Caco-2 (cell line): ENCODE results near the gene MYH6. TPM values are rescaled to one million over a fixed set of nuclear protein-coding genes. Genes with fewer than 3 reads are reported as not detected.

Experiments
- BruUV-seq: library from RNA; stranded (reverse); fragments of 400-500 nt; replicated peaks from 2 replicates; lab custom pipeline; 2021; lab: Mats Ljungman, UMichigan
- CTCF ChIA-PET: fragments of 300-600 bp; sonication (Branson Sonifier 250); formaldehyde crosslinking; loops from one replicate; lab custom pipeline; 2022; ENCODE audit warnings: antibody characterized with exemption; lab: Charles Lee
- POLR2A ChIA-PET: fragments of 300-600 bp; sonication (Branson Sonifier 250); formaldehyde crosslinking; loops from one replicate; lab custom pipeline; 2022; ENCODE audit warnings: antibody characterized with exemption; lab: Charles Lee
- DNase-seq, 2 experiments: peaks; one replicate each; pipeline versions ENCODE4 v3.0.0 to v3.0.0-alpha.2; 2020 to 2022
- H3K27me3 ChIP-seq: replicated peaks from 2 replicates; pipeline ENCODE4 v1.6.0; 2011; ENCODE audit warnings: low read length; ENCODE audit not compliant: control insufficient read depth, insufficient read depth
- H3K36me3 ChIP-seq: 2 replicates; pipeline ENCODE4 v1.5.1; 2011; ENCODE audit warnings: low read length; ENCODE audit not compliant: control insufficient read depth, insufficient read depth
- H3K4me1 ChIP-seq: fragments of 250-450 bp; sonication (Bioruptor Pico); 2 replicates; pipeline ENCODE4 v1.5.1; 2020; ENCODE audit warnings: mild to moderate bottlenecking
- H3K4me3 ChIP-seq: 2 replicates; pipeline ENCODE4 v1.5.1; 2011; ENCODE audit warnings: low read depth, mild to moderate bottlenecking, control low read depth, low read length
- H3K9me3 ChIP-seq: fragments of 250-450 bp; sonication (Bioruptor Pico); 2 replicates; pipeline ENCODE4 v1.5.1; 2020; ENCODE audit warnings: mild to moderate bottlenecking, moderate library complexity
- H3K27ac Mint-ChIP-seq: one replicate; pipeline ENCODE4 v1.8.0; 2022; ENCODE audit warnings: mixed read lengths; ENCODE audit not compliant: unreplicated experiment
- H3K27me3 Mint-ChIP-seq: one replicate; pipeline ENCODE4 v1.8.0; 2022; ENCODE audit warnings: mixed read lengths; ENCODE audit not compliant: insufficient read depth, unreplicated experiment
- H3K36me3 Mint-ChIP-seq: one replicate; pipeline ENCODE4 v1.8.0; 2022; ENCODE audit warnings: mild to moderate bottlenecking, mixed read lengths; ENCODE audit not compliant: insufficient read depth, unreplicated experiment
- H3K4me1 Mint-ChIP-seq: one replicate; pipeline ENCODE4 v1.8.0; 2022; ENCODE audit warnings: low read depth, mixed read lengths; ENCODE audit not compliant: unreplicated experiment
- H3K4me3 Mint-ChIP-seq: one replicate; pipeline ENCODE4 v1.8.0; 2022; ENCODE audit warnings: mild to moderate bottlenecking, moderate library complexity, mixed read lengths; ENCODE audit not compliant: unreplicated experiment
- H3K9me3 Mint-ChIP-seq: one replicate; pipeline ENCODE4 v1.8.0; 2022; ENCODE audit warnings: mixed read lengths; ENCODE audit not compliant: unreplicated experiment
- intact Hi-C: fragments of 100-400 bp; cut with micrococcal nuclease; formaldehyde crosslinking; loops from one replicate; pipeline ENCODE4 v1.10.0; 2022; ENCODE audit not compliant: unreplicated experiment
- total RNA-seq: library from RNA; stranded (reverse); gene quantifications from 2 replicates; pipeline ENCODE4 v1.2.3, GENCODE V29; 2022
- TF ChIP-seq, protein P1 (sequence below), 2 experiments: fragments of 200-600 bp in 1 of 2; IDR thresholded peaks; 1 replicate in 1 of 2; 2 replicates in 1 of 2; pipeline versions ENCODE4 v1.5.1 to v1.8.0; 2011 to 2022; ENCODE audit warnings: antibody characterized with exemption in 1 of 2, control low read depth in 1 of 2, inconsistent platforms in 1 of 2, low read depth in 1 of 2, low read length in 1 of 2, mild to moderate bottlenecking in 1 of 2, moderate library complexity in 1 of 2; ENCODE audit not compliant: insufficient read depth in 1 of 2, severe bottlenecking in 1 of 2, unreplicated experiment in 1 of 2

Gene MYH6
- total RNA-seq, 1 experiment from 2014 or later: not detected

DNA sequence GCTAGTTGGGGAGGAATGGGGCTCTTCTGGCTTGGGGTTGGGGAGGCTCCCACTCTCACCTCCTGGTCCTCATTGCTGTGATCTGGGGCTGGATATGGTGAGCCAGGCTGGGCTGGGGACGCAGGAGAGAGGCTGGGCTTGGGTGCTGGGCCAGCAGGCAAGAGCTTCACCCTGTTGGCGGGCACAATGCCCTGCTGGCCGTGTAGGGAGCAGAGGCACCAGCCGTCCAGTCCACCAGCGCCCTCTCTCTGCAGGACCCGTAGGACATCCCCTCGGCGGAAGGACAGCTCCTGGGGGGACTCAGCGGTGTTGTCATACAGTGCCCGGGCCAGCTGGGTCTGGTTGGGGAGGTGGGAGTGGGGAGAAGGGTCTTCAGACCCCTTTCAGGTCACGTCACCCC, 47.6 kb downstream of the MYH6 start:
- Mint-ChIP-seq H3K27me3 (no peaks in the 10 kb centered on the region), H3K9me3 (no peaks in the 10 kb centered on the region), H3K27ac (no peak overlapping the region), H3K4me3 (no peak overlapping the region), H3K36me3 (no peaks in the 10 kb centered on the region), H3K4me1 (no peaks in the 10 kb centered on the region)
- no TSS peak for BruUV-seq
- POLR2A ChIA-PET: interaction anchor here (0.6 kb wide), 1 partner anchor 38 kb away, joined by 3 read pairs; no protein-coding TSS in a partner anchor
- Histone ChIP-seq H3K36me3 (no peaks in the 10 kb centered on the region), H3K27me3 (no peaks in the 10 kb centered on the region), H3K4me3 (no peak overlapping the region), H3K9me3 (no peaks in the 10 kb centered on the region), H3K4me1 (no peaks in the 10 kb centered on the region)
- CTCF ChIA-PET: interaction anchor here (0.7 to 1.6 kb wide), 2 partner anchors 15 to 34 kb away, joined by 3 to 8 read pairs; no protein-coding TSS in a partner anchor
- intact Hi-C loops: no loop called here
- DNase-seq: no peak
- TF ChIP-seq, protein P1, sequence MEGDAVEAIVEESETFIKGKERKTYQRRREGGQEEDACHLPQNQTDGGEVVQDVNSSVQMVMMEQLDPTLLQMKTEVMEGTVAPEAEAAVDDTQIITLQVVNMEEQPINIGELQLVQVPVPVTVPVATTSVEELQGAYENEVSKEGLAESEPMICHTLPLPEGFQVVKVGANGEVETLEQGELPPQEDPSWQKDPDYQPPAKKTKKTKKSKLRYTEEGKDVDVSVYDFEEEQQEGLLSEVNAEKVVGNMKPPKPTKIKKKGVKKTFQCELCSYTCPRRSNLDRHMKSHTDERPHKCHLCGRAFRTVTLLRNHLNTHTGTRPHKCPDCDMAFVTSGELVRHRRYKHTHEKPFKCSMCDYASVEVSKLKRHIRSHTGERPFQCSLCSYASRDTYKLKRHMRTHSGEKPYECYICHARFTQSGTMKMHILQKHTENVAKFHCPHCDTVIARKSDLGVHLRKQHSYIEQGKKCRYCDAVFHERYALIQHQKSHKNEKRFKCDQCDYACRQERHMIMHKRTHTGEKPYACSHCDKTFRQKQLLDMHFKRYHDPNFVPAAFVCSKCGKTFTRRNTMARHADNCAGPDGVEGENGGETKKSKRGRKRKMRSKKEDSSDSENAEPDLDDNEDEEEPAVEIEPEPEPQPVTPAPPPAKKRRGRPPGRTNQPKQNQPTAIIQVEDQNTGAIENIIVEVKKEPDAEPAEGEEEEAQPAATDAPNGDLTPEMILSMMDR (IDR thresholded peaks at IDR 0.05; ENCODE audit: insufficient read depth in 1 of 2, low read depth in 1 of 2, low read length in 1 of 2, severe bottlenecking in 1 of 2, unreplicated experiment in 1 of 2): peak in 1 of 2 experiments; percentile 7

DNA sequence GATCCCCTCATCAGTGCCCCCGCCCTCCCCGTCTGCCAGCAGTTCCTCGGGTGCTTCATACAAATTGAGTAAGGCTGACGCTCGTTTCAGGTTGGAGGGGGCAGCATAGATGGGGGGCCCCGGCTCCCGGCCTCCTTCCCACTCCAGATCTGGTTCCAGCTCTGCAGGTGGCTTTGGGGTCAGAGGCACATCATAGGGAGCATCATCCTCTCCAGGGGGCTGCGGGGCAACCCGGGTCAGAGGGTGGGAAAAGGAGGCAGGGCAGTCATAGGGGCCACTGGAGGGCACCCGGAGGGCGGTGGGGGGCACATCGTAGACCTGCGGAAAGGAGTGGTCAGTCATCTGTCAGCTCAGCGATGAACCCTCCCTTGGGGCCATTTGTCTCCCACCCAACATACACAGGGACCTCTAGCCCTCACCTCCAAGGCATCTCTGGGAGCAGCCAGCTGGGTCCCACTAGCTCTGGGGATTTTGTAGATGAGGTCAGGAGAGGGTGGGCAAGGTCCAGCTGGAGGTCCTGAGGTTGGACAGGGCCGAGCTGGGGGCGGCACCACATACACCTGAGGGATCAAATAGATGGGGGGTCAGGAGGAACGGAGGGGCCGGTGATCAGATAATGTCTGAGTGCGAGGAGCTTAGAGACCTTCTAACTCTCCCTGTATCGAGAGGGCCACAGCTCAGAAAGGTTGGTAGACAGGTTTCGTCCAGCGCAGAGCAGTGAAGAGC, 48.2 kb downstream of the MYH6 start:
- POLR2A ChIA-PET: interaction anchor here (0.6 kb wide), 2 partner anchors 37 to 164 kb away, joined by 3 to 5 read pairs; no protein-coding TSS in a partner anchor
- Histone ChIP-seq H3K9me3 (no peaks in the 10 kb centered on the region), H3K27me3 (no peaks in the 10 kb centered on the region), H3K36me3 (no peaks in the 10 kb centered on the region), H3K4me1 (no peaks in the 10 kb centered on the region), H3K4me3 (no peak overlapping the region)
- CTCF ChIA-PET: interaction anchor here (0.7 to 1.6 kb wide), 2 partner anchors 14 to 33 kb away, joined by 3 to 8 read pairs; no protein-coding TSS in a partner anchor
- intact Hi-C loops: no loop called here
- no peaks in the 10 kb centered on the region for H3K36me3 Mint-ChIP-seq
- no peak overlapping the region for H3K4me3 Mint-ChIP-seq
- no peak overlapping the region for H3K27ac Mint-ChIP-seq
- TF ChIP-seq, protein P1 (IDR thresholded peaks at IDR 0.05; ENCODE audit: insufficient read depth in 1 of 2, low read depth in 1 of 2, low read length in 1 of 2, severe bottlenecking in 1 of 2, unreplicated experiment in 1 of 2): no peak
- no TSS peak for BruUV-seq
- DNase-seq: no peak
- H3K27me3 Mint-ChIP-seq: peaks cover 5% of the 10 kb centered on the region
- no peaks in the 10 kb centered on the region for H3K4me1 Mint-ChIP-seq
- no peaks in the 10 kb centered on the region for H3K9me3 Mint-ChIP-seq

DNA sequence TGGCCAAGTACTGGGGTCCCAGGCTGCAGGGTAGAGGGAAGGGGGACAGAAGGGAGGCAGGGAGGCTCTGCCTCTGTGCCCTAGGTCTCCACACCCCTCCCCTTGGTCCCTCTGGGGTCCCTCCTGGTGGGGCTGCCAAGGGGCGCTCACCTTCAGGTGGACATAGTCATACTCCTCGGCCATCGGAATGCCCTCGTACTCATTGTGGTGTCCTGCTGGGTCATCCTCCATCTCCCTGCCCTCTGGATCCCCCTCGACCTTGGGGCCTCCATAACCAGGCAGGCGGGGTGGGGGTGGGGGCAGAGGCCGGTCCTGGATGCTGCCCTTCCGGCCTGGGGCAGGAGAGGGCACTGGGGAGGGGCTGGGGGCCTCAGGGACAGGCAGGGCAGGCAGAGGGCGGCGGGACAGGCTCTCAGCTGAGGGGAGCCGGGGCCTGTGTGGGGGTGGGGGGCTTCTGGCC, 48.9 kb downstream of the MYH6 start:
- Mint-ChIP-seq H3K36me3 (no peaks in the 10 kb centered on the region), H3K27me3 (peaks cover 8% of the 10 kb centered on the region), H3K27ac (no peak overlapping the region), H3K4me1 (no peaks in the 10 kb centered on the region), H3K4me3 (no peak overlapping the region), H3K9me3 (no peaks in the 10 kb centered on the region)
- intact Hi-C loops: no loop called here
- TF ChIP-seq, protein P1 (IDR thresholded peaks at IDR 0.05; ENCODE audit: insufficient read depth in 1 of 2, low read depth in 1 of 2, low read length in 1 of 2, severe bottlenecking in 1 of 2, unreplicated experiment in 1 of 2): no peak
- no peak for DNase-seq
- Histone ChIP-seq H3K27me3 (no peaks in the 10 kb centered on the region), H3K36me3 (no peaks in the 10 kb centered on the region), H3K4me1 (no peaks in the 10 kb centered on the region), H3K4me3 (no peak overlapping the region), H3K9me3 (no peaks in the 10 kb centered on the region)
- CTCF ChIA-PET: no interaction called here
- no TSS peak for BruUV-seq
- POLR2A ChIA-PET: interaction anchor here (0.6 kb wide), 1 partner anchor 164 kb away, joined by 5 read pairs; no protein-coding TSS in a partner anchor
